WTC11 (cell line): ENCODE measurements around the gene LRTM2. TPM values are rescaled to one million over a fixed set of nuclear protein-coding genes. Genes with fewer than 3 reads are reported as not detected.

ENCODE experiments used
- ATAC-seq: fragments of 200-7000 bp; cut with Tn5 transposase; 2 replicates; pipeline ENCODE4 v1.10.0; 2021; ENCODE audit warnings: mild to moderate bottlenecking, moderate library complexity
- CTCF ChIA-PET: fragments of 300-600 bp; sonication (Branson Sonifier 250); formaldehyde crosslinking; loops from one replicate; lab custom pipeline; 2021; ENCODE audit warnings: antibody characterized with exemption; lab: Charles Lee
- POLR2A ChIA-PET: fragments of 350-600 bp; sonication (Branson Sonifier 250); formaldehyde crosslinking; loops from one replicate; lab custom pipeline; 2021; ENCODE audit warnings: antibody characterized with exemption; lab: Charles Lee
- DNase-seq: peaks from one replicate; pipeline ENCODE4 v3.0.0; 2021; ENCODE audit warnings: low spot score
- H3K27ac Mint-ChIP-seq: 2 replicates; pipeline ENCODE4 v1.8.0; 2021; ENCODE audit warnings: mixed read lengths
- H3K27me3 Mint-ChIP-seq: 2 replicates; pipeline ENCODE4 v1.8.0; 2021; ENCODE audit warnings: low read depth, mild to moderate bottlenecking, moderate library complexity, mixed read lengths
- H3K36me3 Mint-ChIP-seq: 2 replicates; pipeline ENCODE4 v1.8.0; 2021; ENCODE audit warnings: mixed read lengths
- H3K4me1 Mint-ChIP-seq: 2 replicates; pipeline ENCODE4 v1.8.0; 2022; ENCODE audit warnings: mixed read lengths
- H3K4me3 Mint-ChIP-seq: 2 replicates; pipeline ENCODE4 v1.8.0; 2021; ENCODE audit warnings: mild to moderate bottlenecking, moderate library complexity, mixed read lengths
- H3K9me3 Mint-ChIP-seq: 2 replicates; pipeline ENCODE4 v1.8.0; 2021; ENCODE audit warnings: mixed read lengths
- EMX1 ChIP-seq: fragments of 250-450 bp; sonication (Bioruptor Pico); IDR thresholded peaks from 2 replicates; pipeline ENCODE4 v1.8.0; 2021; ENCODE audit warnings: mild to moderate bottlenecking
- ESRRA ChIP-seq: sonication (generic); formaldehyde crosslinking; IDR thresholded peaks from 2 replicates; pipeline ENCODE4 v1.8.1; 2022; ENCODE audit warnings: mild to moderate bottlenecking, missing genetic modification reagents, borderline replicate concordance
- FOXP1 ChIP-seq: sonication (generic); formaldehyde crosslinking; IDR thresholded peaks from 2 replicates; pipeline ENCODE4 v1.8.0; 2022; ENCODE audit warnings: missing genetic modification reagents, mild to moderate bottlenecking, moderate library complexity, borderline replicate concordance
- HMGA2 ChIP-seq: fragments of 250-450 bp; sonication (Bioruptor Pico); IDR thresholded peaks from 2 replicates; pipeline ENCODE4 v1.4.0; 2021; ENCODE audit warnings: mild to moderate bottlenecking, moderate library complexity
- JAZF1 ChIP-seq: fragments of 250-450 bp; sonication (Bioruptor Pico); IDR thresholded peaks from 2 replicates; pipeline ENCODE4 v1.9.0; 2021; ENCODE audit warnings: moderate library complexity, mild to moderate bottlenecking, inconsistent platforms
- MYBL2 ChIP-seq: sonication (generic); formaldehyde crosslinking; IDR thresholded peaks from 2 replicates; pipeline ENCODE4 v1.8.1; 2023; ENCODE audit warnings: mild to moderate bottlenecking, moderate library complexity, missing genetic modification reagents
- PRRX2 ChIP-seq: fragments of 250-450 bp; sonication (Bioruptor Pico); IDR thresholded peaks from 2 replicates; pipeline ENCODE4 v1.8.0; 2021; ENCODE audit warnings: mild to moderate bottlenecking
- SMAD4 ChIP-seq: sonication (generic); formaldehyde crosslinking; IDR thresholded peaks from 2 replicates; pipeline ENCODE4 v1.8.0; 2022; ENCODE audit warnings: mild to moderate bottlenecking, missing genetic modification reagents
- ZNF121 ChIP-seq: sonication (generic); formaldehyde crosslinking; IDR thresholded peaks from 2 replicates; pipeline ENCODE4 v1.8.0; 2023; ENCODE audit warnings: missing genetic modification reagents
- ZNF317 ChIP-seq: sonication (generic); formaldehyde crosslinking; IDR thresholded peaks from 2 replicates; pipeline ENCODE4 v1.8.1; 2023; ENCODE audit warnings: low read depth, mild to moderate bottlenecking, moderate library complexity, missing genetic modification reagents, borderline replicate concordance
- total RNA-seq: library from RNA; stranded (reverse); gene quantifications from 3 replicates; pipeline ENCODE4 v1.2.3, GENCODE V29; 2021
- TF ChIP-seq, protein P1 (sequence below): sonication (generic); formaldehyde crosslinking; IDR thresholded peaks from 2 replicates; pipeline ENCODE4 v1.8.1; 2023; ENCODE audit warnings: mild to moderate bottlenecking, missing genetic modification reagents
- TF ChIP-seq, protein P2 (sequence below): sonication (generic); formaldehyde crosslinking; IDR thresholded peaks from 2 replicates; pipeline ENCODE4 v1.8.0; 2022; ENCODE audit warnings: mild to moderate bottlenecking, missing genetic modification reagents
- TF ChIP-seq, protein P3 (sequence below): fragments of 250-450 bp; sonication (Bioruptor Pico); IDR thresholded peaks from 2 replicates; pipeline ENCODE4 v1.9.0; 2021; ENCODE audit warnings: mild to moderate bottlenecking
- TF ChIP-seq, protein P4 (sequence below): sonication (generic); formaldehyde crosslinking; IDR thresholded peaks from 2 replicates; pipeline ENCODE4 v1.8.0; 2023; ENCODE audit warnings: missing genetic modification reagents, mild to moderate bottlenecking, borderline replicate concordance
- TF ChIP-seq, protein P5 (sequence below): sonication (generic); formaldehyde crosslinking; IDR thresholded peaks from 2 replicates; pipeline ENCODE4 v1.8.0; 2022; ENCODE audit warnings: mild to moderate bottlenecking, missing genetic modification reagents

LRTM2 gene
- total RNA-seq, 1 experiment from 2014 or later: 0.66 TPM

DNA sequence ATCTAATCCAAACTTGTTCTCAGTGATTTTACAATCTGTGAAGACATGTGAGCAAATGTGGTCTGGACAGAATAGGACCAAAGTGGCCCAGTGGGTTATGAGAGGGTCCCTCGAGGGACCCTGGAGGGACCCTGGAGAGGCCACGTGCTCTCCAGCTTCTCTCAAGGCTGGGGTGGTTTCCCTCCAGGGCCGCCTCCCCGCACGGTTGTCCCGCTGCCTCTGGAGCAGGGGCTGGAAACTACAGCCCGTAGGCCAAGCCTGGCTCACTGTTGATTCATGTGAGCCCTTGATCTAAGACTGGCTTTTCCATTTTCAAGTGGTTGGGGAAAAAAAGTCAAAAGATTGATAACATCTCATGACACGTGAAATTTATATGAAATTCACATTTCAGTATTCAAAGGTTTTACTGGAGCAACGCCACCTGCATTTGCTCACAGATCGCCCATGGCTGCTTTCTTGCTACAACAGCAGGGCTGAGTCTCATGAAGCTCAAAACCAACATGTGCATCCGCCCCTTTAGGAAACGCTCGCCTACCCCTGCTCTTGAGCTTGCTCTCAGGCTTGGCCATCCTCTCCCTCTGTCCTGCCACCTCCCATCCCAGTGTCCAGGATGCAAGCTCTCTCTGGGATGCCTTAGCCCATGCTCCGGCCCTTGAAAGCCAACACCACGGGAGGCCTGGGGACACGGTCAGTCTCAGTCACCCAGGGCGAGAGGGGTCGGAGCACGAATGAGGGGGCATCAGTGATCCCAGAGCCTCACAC is 12.1 kb upstream of the LRTM2 start:
- H3K4me3 Mint-ChIP-seq: no peak overlapping the region
- POLR2A ChIA-PET: no interaction called here
- ATAC-seq: no peak

More for the DNA sequence above, 12.1 kb upstream of the LRTM2 start:
- TF ChIP-seq, protein P1, sequence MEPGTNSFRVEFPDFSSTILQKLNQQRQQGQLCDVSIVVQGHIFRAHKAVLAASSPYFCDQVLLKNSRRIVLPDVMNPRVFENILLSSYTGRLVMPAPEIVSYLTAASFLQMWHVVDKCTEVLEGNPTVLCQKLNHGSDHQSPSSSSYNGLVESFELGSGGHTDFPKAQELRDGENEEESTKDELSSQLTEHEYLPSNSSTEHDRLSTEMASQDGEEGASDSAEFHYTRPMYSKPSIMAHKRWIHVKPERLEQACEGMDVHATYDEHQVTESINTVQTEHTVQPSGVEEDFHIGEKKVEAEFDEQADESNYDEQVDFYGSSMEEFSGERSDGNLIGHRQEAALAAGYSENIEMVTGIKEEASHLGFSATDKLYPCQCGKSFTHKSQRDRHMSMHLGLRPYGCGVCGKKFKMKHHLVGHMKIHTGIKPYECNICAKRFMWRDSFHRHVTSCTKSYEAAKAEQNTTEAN: no peak
- TF ChIP-seq PRRX2 (no peak), MYBL2 (CRISPR knock-in tag) (no peak), ZNF121 (CRISPR knock-in tag) (no peak), EMX1 (no peak), HMGA2 (no peak), ZNF317 (CRISPR knock-in tag) (no peak), SMAD4 (CRISPR knock-in tag) (no peak), JAZF1 (no peak), ESRRA (no peak), FOXP1 (CRISPR knock-in tag) (no peak)
- TF ChIP-seq, protein P2, sequence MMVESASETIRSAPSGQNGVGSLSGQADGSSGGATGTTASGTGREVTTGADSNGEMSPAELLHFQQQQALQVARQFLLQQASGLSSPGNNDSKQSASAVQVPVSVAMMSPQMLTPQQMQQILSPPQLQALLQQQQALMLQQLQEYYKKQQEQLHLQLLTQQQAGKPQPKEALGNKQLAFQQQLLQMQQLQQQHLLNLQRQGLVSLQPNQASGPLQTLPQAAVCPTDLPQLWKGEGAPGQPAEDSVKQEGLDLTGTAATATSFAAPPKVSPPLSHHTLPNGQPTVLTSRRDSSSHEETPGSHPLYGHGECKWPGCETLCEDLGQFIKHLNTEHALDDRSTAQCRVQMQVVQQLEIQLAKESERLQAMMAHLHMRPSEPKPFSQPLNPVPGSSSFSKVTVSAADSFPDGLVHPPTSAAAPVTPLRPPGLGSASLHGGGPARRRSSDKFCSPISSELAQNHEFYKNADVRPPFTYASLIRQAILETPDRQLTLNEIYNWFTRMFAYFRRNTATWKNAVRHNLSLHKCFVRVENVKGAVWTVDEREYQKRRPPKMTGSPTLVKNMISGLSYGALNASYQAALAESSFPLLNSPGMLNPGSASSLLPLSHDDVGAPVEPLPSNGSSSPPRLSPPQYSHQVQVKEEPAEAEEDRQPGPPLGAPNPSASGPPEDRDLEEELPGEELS (CRISPR knock-in tag): no peak
- TF ChIP-seq, protein P3, sequence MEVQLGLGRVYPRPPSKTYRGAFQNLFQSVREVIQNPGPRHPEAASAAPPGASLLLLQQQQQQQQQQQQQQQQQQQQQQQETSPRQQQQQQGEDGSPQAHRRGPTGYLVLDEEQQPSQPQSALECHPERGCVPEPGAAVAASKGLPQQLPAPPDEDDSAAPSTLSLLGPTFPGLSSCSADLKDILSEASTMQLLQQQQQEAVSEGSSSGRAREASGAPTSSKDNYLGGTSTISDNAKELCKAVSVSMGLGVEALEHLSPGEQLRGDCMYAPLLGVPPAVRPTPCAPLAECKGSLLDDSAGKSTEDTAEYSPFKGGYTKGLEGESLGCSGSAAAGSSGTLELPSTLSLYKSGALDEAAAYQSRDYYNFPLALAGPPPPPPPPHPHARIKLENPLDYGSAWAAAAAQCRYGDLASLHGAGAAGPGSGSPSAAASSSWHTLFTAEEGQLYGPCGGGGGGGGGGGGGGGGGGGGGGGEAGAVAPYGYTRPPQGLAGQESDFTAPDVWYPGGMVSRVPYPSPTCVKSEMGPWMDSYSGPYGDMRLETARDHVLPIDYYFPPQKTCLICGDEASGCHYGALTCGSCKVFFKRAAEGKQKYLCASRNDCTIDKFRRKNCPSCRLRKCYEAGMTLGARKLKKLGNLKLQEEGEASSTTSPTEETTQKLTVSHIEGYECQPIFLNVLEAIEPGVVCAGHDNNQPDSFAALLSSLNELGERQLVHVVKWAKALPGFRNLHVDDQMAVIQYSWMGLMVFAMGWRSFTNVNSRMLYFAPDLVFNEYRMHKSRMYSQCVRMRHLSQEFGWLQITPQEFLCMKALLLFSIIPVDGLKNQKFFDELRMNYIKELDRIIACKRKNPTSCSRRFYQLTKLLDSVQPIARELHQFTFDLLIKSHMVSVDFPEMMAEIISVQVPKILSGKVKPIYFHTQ (CRISPR knock-in tag): no peak
- TF ChIP-seq, protein P4, sequence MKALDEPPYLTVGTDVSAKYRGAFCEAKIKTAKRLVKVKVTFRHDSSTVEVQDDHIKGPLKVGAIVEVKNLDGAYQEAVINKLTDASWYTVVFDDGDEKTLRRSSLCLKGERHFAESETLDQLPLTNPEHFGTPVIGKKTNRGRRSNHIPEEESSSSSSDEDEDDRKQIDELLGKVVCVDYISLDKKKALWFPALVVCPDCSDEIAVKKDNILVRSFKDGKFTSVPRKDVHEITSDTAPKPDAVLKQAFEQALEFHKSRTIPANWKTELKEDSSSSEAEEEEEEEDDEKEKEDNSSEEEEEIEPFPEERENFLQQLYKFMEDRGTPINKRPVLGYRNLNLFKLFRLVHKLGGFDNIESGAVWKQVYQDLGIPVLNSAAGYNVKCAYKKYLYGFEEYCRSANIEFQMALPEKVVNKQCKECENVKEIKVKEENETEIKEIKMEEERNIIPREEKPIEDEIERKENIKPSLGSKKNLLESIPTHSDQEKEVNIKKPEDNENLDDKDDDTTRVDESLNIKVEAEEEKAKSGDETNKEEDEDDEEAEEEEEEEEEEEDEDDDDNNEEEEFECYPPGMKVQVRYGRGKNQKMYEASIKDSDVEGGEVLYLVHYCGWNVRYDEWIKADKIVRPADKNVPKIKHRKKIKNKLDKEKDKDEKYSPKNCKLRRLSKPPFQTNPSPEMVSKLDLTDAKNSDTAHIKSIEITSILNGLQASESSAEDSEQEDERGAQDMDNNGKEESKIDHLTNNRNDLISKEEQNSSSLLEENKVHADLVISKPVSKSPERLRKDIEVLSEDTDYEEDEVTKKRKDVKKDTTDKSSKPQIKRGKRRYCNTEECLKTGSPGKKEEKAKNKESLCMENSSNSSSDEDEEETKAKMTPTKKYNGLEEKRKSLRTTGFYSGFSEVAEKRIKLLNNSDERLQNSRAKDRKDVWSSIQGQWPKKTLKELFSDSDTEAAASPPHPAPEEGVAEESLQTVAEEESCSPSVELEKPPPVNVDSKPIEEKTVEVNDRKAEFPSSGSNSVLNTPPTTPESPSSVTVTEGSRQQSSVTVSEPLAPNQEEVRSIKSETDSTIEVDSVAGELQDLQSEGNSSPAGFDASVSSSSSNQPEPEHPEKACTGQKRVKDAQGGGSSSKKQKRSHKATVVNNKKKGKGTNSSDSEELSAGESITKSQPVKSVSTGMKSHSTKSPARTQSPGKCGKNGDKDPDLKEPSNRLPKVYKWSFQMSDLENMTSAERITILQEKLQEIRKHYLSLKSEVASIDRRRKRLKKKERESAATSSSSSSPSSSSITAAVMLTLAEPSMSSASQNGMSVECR (CRISPR knock-in tag): no peak
- TF ChIP-seq, protein P5, sequence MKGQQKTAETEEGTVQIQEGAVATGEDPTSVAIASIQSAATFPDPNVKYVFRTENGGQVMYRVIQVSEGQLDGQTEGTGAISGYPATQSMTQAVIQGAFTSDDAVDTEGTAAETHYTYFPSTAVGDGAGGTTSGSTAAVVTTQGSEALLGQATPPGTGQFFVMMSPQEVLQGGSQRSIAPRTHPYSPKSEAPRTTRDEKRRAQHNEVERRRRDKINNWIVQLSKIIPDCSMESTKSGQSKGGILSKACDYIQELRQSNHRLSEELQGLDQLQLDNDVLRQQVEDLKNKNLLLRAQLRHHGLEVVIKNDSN (CRISPR knock-in tag): no peak
- Mint-ChIP-seq H3K4me1 (peaks cover 6% of the 10 kb centered on the region; the same call in 1 of the 2 replicates), H3K27me3 (no peaks in the 10 kb centered on the region), H3K27ac (no peak overlapping the region), H3K9me3 (0 out of 2 replicates have a peak, but pooled peaks cover 3% of the 10 kb centered on the region), H3K36me3 (no peaks in the 10 kb centered on the region)
- CTCF ChIA-PET: no interaction called here
- no peak for DNase-seq
